SIG-M5 treated with dmso at 0.1 percent for 504 hours (cell line): Measurements from ENCODE around the gene POU2AF1.

Experiments used
- DNase-seq: peaks from one replicate; lab custom pipeline; 2025; ENCODE audit not compliant: unreplicated experiment; lab: John Stamatoyannopoulos, UW

POU2AF1 gene

DNA sequence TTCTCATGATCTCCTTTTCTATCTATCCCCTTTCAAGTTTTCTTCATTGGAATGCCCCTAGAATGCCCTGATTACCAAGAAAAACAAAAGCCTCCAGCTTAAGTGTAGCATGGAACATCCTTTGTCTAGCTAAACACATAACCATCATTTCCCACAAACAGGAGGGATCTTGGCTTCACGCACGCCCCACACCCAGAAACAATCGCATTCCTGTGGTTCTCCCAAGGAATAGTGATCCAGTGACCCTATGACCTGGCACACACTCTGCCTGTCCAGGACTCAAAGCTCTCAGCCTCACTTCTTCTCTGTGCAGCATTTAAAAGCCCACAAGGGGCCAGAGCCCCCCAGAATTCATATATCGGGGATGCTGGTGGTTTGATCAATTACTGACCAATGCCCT is 9.3 kb upstream of the POU2AF1 start:
- DNase-seq = no peak

- DNase-seq = no peak
These were observed 8.3 kb upstream of the POU2AF1 start for GRCh38 chr11:111387363-111387762.

DNA sequence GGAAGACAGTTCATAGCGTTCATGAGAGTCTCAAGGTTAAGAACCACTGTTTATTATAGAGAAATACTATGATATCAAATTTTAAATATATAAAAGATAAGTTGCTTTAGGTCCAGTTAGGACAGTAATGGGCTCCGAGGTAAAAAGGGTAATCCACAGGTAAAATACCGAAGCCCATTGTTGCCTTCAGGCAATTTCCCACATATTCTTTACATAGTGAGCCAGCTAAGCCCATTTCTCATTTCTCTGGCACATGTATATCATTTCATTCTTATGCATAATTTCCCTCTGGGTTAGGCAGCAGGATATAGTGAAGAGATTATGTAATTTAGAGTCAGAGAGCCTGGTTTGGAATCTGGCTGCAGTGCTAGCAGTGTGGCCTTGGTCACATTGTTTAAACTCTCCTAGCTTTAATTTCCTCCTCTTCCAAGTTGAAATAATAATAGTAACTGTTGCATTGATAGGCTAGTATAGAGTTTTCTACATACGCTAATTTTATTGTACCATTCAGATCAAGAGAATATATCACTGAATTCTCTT is 7.6 kb upstream of the POU2AF1 start:
- DNase-seq = no peak

DNA sequence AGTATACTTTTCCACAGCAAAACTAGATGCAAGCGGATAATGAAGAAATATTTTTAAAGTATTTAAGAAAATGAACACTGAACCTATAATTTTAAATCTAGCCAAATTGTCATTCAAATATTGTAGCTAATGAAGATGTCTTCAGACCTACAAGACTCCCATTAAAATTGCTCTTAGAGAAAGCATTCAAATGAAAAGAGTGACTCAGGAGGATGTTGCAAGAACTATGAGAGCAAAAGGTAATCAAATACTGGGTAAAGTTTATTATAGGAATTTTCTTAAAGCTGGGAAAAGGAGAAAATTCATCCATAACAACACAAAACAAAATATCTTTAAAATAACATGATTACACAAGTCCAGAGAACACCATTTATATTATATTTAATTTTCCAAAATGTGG is 5.4 kb upstream of the POU2AF1 start:
- DNase-seq = no peak

DNA sequence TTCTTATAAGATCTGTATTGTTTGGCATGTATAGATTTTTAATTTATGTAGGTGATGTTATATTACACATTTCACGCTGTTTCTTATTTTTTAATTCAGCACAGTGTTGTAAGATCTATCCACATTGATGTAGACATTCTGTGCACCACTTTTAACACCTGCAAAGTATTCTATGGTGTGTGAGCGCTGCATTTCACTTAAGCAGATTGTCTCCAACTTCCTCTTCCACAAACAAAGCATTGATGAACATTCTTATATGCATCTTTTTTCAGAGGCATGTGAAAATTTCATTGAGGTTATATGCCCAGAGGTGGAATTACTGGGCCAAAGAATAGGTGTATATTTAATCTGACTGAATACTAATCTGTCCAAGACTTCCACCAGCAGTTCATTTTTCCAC is 3.4 kb upstream of the POU2AF1 start:
- DNase-seq = no peak

- no peak for DNase-seq
These were observed 594 bp upstream of the POU2AF1 start for GRCh38 chr11:111379602-111380136.

- no peak for DNase-seq
These were observed 752 bp downstream of the POU2AF1 start for GRCh38 chr11:111378185-111378860.

DNA sequence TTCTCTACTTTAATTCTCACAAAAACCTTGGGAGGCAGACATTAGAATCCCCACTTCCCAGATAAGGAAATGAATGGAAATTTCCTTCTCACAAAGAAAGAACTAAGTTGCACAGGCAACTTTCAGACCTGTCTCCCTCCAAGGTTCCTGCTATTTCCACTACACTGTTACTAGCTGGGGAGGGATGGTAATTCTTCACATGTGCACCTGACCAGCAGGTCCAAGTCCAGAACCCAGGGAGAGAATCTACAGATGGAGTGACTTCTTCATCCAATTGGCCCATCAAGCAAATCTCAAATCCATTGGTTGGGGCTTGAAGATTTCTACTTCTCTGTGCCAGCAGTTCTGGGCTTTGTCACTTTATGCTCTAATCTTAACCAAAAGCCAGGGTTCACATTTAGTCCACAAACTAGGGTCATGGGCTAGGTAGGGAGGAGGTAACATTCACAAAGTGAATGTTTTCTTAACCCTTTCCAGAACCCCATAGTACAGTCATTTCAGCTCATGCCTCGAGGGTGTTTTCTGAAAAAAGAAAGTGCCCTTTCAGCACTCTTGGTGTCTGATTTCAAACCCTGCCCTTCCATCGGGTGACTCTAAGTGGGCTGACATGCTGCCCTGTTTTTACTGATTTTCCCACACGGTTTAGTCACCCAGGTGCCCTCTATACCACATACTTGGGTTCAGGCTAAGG is 2.7 kb downstream of the POU2AF1 start:
- DNase-seq = no peak

DNA sequence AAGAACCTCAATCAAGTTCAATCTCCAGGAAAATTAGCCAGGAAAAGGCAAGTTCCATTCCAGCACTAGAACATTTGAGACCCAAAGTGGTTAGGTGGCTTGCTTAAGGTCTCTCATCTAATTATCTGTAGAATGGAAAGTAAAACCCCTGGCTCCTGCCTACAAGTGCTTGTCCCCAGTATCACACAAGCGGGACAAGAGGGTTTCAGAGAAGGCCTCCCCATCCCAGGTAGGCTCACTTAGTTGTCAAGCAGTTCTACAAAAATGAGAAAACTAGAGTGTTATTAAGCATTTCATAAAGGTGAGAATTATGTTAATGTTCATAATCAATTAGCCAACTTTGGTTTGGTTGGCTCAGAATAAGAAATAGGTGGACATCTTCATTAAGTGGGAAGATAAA is 5.5 kb downstream of the POU2AF1 start:
- DNase-seq = no peak

DNA sequence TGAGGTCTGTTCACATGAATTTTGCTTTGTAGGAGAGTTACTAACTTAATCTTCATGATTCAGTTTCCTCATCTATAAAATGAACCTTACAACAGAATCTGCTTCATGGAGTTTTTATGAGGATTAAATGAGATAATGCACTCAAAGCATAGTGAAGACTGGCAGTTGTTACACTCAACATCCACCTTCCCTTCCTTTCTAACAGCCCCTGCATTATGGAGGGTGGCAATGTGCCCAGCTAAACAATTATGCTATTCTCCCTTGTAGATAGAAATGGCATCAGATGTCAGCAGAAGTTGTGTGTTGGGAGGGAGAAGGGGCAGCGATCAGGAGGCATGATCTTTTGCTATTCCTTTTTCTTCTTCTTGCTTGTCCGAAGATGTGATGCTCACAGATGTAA is 6.5 kb downstream of the POU2AF1 start:
- no peak for DNase-seq

GRCh38 chr11:111370902-111371578 is 8.0 kb downstream of the POU2AF1 start:
- no peak for DNase-seq

DNA sequence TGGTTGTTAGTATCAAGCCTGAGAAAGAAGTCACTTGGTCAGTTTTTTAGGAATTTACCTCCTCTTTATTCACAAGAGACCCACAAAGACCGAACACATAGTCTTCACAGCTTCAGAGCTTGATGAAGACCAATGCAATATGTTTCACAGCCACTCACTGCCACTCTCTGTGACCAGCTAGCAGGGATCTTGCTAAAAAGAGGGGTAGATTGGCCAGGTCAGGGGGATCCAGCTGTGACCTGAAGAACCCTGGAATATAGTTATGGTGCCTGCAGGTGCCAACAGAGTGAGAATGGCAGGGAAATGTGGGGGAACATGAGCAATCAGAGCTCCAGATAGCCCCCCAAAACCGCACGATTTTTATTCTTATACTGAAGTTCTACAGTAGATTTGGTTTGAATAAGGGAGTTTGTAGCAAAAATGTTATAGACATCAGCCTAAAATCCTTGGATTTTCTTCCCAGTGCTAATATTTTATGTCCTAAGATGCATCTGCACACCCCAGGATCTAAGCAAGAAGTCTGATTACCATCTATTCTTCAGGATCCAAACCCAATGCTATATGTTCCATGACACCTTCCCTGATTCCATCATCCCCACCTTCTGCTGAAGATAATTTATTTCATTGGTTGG is 8.7 kb downstream of the POU2AF1 start:
- no peak for DNase-seq

- no peak for DNase-seq
These were observed 10.9 kb downstream of the POU2AF1 start for GRCh38 chr11:111368285-111368560.

DNA sequence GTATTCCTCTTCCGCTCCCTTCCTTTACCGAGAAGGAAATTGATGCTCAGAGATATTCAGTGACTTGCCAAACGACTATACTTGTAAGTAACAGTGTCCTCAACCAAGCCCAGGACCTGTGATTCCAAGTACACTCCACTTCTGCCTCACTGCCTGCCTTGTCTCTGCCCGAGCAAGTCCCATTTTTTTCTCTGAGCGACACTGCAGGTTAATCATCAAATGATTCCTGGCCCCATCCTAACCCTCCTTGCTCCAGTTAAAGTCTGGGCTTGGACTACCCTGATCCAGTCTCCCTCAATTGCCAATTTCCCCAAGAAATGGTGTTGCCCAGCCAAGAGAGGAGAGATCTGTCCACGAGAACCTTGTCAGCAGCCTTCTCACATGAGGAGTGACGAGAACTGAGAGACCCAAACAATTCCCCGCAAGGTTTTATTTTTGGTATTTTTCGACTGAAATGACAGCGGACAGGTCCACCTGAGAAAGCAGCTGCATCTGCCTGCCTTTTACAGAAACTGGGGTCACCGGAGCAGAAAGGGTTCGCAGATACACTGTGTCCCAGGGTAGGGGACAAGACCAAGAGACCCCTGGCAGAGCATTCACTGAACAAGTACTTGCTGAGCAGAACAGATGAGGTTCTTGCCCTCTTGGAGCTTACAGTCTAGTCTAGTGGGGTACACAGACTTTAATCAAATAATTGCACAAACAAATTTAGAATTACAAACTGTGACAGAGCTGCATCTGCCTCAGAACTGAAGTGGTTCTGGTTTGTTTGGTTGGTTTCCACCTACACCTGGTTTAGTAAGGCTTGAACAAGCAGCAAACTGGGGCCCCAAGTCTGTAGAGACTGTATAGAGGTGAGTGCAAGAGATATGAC is 11.4 kb downstream of the POU2AF1 start:
- no peak for DNase-seq

DNA sequence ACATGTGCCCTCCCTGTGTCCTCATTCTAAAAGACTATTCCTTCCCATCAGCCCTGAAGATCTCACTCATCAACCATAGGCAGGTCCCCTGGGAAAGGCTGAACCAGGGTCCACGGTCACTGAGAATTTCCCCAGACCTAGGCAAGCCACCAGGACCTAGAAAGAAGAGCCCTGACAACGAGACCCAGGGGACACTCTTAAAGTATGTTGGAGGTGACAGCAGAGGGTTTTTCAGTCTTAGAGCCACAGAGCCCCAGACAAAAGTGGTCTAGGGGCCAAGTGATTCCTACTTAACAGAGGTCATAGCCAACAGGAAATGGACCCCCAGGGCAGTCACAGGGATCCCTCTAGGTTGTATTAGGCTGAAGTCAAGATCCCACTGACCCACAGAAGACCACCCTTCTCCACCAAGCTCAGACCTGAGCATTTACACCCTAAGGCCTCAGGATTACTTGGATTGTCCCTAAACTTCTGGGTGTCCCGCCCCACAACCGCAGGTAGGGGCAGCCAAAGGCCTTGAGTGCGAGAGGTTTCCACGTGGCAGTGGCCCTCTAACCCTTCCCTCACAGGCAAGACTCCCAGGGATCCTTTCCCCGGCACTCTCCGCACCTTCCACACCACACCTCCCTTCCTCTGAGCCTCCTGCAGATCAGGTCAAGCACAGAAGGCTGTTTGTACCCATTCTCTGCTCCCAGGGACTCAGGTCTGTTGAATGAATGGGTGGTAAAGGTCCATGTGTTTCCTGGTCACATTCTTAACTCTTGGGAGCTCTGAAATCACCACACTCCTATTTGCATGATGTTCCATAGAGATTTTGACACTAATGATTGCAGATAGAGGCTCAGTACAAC is 12.3 kb downstream of the POU2AF1 start:
- no peak for DNase-seq

GRCh38 chr11:111365722-111366559 is 13.1 kb downstream of the POU2AF1 start:
- no peak for DNase-seq

- DNase-seq = no peak
These were observed 14.6 kb downstream of the POU2AF1 start for GRCh38 chr11:111364503-111364902.

GRCh38 chr11:111363985-111364384 is 15.1 kb downstream of the POU2AF1 start:
- no peak for DNase-seq

DNA sequence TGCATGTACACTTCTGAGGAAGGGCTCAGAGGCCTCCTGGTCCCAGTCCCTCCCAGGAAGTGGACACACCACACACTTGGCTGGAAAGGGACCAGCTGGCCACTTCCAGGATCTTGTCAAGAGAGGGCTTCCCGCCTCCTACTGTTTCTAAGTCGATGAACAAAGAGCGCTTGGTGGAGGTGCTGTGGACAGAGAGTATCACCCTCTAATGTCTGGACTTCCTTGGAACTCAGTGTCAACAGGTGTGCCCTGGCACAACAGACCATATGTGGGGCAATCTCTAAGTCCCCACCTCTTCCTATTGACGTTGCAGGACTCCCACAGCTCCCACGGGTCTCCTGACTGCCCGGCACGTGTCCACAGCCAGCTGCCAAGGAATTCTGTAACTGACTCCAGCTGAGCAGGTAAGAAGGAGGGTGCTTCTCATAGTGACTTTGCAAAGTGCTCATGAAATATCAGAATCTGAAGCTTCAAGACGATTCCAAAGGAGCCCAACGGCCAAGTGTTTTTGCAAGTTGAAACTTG is 16.1 kb downstream of the POU2AF1 start:
- DNase-seq = no peak
